Measurements from ENCODE around the gene UCP2.

DNA sequence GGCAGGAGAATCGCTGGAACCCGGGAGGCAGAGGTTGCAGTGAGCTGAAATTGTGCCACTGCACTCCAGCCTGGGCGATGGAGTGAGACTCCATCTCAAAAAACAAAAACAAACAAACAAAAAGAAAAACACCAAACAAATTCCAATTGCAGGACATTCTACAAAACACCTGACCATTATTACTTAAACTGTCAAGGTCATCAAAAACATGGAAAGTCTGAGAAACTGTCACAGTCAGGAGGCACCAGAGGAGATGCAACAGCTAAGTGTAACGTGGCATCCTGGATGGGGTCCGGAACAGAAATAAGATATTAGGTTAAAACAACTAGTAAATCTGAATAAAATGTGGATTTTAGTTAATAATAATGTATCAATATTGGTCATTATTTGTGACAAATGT, 32.7 kb downstream of the UCP2 start:
- no peak for TF ChIP-seq EP300 (IDR thresholded peaks at IDR 0.05)
- TF ChIP-seq, protein P1, sequence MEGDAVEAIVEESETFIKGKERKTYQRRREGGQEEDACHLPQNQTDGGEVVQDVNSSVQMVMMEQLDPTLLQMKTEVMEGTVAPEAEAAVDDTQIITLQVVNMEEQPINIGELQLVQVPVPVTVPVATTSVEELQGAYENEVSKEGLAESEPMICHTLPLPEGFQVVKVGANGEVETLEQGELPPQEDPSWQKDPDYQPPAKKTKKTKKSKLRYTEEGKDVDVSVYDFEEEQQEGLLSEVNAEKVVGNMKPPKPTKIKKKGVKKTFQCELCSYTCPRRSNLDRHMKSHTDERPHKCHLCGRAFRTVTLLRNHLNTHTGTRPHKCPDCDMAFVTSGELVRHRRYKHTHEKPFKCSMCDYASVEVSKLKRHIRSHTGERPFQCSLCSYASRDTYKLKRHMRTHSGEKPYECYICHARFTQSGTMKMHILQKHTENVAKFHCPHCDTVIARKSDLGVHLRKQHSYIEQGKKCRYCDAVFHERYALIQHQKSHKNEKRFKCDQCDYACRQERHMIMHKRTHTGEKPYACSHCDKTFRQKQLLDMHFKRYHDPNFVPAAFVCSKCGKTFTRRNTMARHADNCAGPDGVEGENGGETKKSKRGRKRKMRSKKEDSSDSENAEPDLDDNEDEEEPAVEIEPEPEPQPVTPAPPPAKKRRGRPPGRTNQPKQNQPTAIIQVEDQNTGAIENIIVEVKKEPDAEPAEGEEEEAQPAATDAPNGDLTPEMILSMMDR (IDR thresholded peaks at IDR 0.05): no peak
- no peak for TF ChIP-seq POLR2A (IDR thresholded peaks at IDR 0.05)
- TF ChIP-seq POLR2AphosphoS5 (IDR thresholded peaks at IDR 0.05): no peak

Data from upper lobe of left lung (tissue), 4 donors.